GM12872 (cell line): Measurements from ENCODE around the gene CLBA1.

Experiments used
- CTCF ChIP-seq: IDR thresholded peaks from 3 replicates; pipeline ENCODE4 v1.5.1; 2011; ENCODE audit warnings: low read depth, mild to moderate bottlenecking, low read length, moderate library complexity; ENCODE audit not compliant: insufficient read depth

CLBA1 gene

GRCh38 chr14:104969741-104970230, 15.8 kb upstream of the CLBA1 start:
- no peak for TF ChIP-seq CTCF

GRCh38 chr14:104970231-104971068, 15.1 kb upstream of the CLBA1 start:
- no peak for TF ChIP-seq CTCF

GRCh38 chr14:104971447-104972240, 13.9 kb upstream of the CLBA1 start:
- TF ChIP-seq CTCF: no peak

- TF ChIP-seq CTCF: no peak
These were observed 13.1 kb upstream of the CLBA1 start for GRCh38 chr14:104972301-104973134.

- TF ChIP-seq CTCF: no peak
These were observed 12.5 kb upstream of the CLBA1 start for GRCh38 chr14:104973135-104973384.

- TF ChIP-seq CTCF: no peak
These were observed 12.0 kb upstream of the CLBA1 start for GRCh38 chr14:104973385-104974145.
